Nephron (organoid): ENCODE results near the gene NHLH1.

Source experiments
- H3K27ac Mint-ChIP-seq, 3 experiments: 2 replicates each; pipeline ENCODE4 v1.8.0; 2020; ENCODE audit warnings: mixed read lengths in 3 of 3, mild to moderate bottlenecking in 2 of 3, moderate library complexity in 1 of 3
- H3K27me3 Mint-ChIP-seq: 2 replicates; pipeline ENCODE4 v1.8.0; 2021; ENCODE audit warnings: low read depth, mild to moderate bottlenecking, moderate library complexity, mixed read lengths
- H3K36me3 Mint-ChIP-seq: 2 replicates; pipeline ENCODE4 v1.8.0; 2020; ENCODE audit warnings: low read depth, mixed read lengths
- H3K4me1 Mint-ChIP-seq: 2 replicates; pipeline ENCODE4 v1.8.0; 2020; ENCODE audit warnings: mixed read lengths
- H3K4me3 Mint-ChIP-seq, 3 experiments: 2 replicates each; pipeline ENCODE4 v1.8.0; 2020; ENCODE audit warnings: mild to moderate bottlenecking in 3 of 3, mixed read lengths in 3 of 3, moderate library complexity in 2 of 3
- H3K9me3 Mint-ChIP-seq: 2 replicates; pipeline ENCODE4 v1.8.0; 2020; ENCODE audit warnings: mixed read lengths
- TF ChIP-seq, protein P1 (sequence below), 3 experiments: fragments of 200-600 bp; sonication (generic); IDR thresholded peaks; one replicate each; pipeline ENCODE4 v1.5.0; 2021; ENCODE audit warnings: antibody characterized with exemption in 3 of 3; ENCODE audit not compliant: unreplicated experiment in 3 of 3

NHLH1 gene

GRCh38 chr1:160366731-160367515 is at the start of gene NHLH1:
TSS of gene NHLH1 (plus strand) at chr1:160367071. CDS start at chr1:160370732, 3,661 bp downstream.
- TF ChIP-seq, protein P1, sequence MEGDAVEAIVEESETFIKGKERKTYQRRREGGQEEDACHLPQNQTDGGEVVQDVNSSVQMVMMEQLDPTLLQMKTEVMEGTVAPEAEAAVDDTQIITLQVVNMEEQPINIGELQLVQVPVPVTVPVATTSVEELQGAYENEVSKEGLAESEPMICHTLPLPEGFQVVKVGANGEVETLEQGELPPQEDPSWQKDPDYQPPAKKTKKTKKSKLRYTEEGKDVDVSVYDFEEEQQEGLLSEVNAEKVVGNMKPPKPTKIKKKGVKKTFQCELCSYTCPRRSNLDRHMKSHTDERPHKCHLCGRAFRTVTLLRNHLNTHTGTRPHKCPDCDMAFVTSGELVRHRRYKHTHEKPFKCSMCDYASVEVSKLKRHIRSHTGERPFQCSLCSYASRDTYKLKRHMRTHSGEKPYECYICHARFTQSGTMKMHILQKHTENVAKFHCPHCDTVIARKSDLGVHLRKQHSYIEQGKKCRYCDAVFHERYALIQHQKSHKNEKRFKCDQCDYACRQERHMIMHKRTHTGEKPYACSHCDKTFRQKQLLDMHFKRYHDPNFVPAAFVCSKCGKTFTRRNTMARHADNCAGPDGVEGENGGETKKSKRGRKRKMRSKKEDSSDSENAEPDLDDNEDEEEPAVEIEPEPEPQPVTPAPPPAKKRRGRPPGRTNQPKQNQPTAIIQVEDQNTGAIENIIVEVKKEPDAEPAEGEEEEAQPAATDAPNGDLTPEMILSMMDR (IDR thresholded peaks at IDR 0.05; ENCODE audit: unreplicated experiment in 3 of 3): no peak
- no peaks in the 10 kb centered on the region for H3K9me3 Mint-ChIP-seq
- H3K36me3 Mint-ChIP-seq: no peaks in the 10 kb centered on the region
- peaks cover 31% of the 10 kb centered on the region for H3K4me1 Mint-ChIP-seq
- H3K27me3 Mint-ChIP-seq: peaks cover 8% of the 10 kb centered on the region
- H3K4me3 Mint-ChIP-seq: no peak within 1 kb of the TSS
- peak within 1 kb of the TSS in 1 of 3 experiments; percentile 18 for H3K27ac Mint-ChIP-seq

GRCh38 chr1:160322831-160323230 is 44.0 kb upstream of the NHLH1 start:
- peaks cover 5% of the 10 kb centered on the region for H3K4me1 Mint-ChIP-seq
- TF ChIP-seq, protein P1 (IDR thresholded peaks at IDR 0.05; ENCODE audit: unreplicated experiment in 3 of 3): no peak
- H3K27me3 Mint-ChIP-seq: no peaks in the 10 kb centered on the region
- H3K4me3 Mint-ChIP-seq: no peak overlapping the region
- no peak overlapping the region for H3K27ac Mint-ChIP-seq
- H3K9me3 Mint-ChIP-seq: no peaks in the 10 kb centered on the region
- peaks cover 77% of the 10 kb centered on the region for H3K36me3 Mint-ChIP-seq

DNA sequence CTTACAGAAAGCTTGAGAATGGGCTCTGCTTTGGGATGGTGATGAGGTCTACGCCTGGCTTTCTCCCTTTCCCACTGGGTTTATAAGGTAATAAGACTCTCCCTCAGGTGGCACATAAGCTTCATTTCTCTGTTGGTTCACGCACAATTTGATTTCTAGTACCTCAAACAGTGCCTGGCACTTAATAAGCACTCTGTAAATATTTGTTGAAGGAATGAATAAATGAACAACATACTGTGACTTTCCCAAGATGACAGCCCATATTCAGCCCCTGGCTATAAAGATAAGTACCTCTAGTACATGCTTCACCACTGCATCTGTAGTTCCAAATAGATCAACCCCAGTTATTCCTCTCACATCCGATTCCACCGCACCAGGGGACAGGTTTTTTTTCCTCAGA is 41.6 kb upstream of the NHLH1 start:
- peaks cover 11% of the 10 kb centered on the region for H3K4me1 Mint-ChIP-seq
- no peaks in the 10 kb centered on the region for H3K27me3 Mint-ChIP-seq
- no peak overlapping the region for H3K27ac Mint-ChIP-seq
- TF ChIP-seq, protein P1 (IDR thresholded peaks at IDR 0.05; ENCODE audit: unreplicated experiment in 3 of 3): no peak
- H3K9me3 Mint-ChIP-seq: no peaks in the 10 kb centered on the region
- H3K4me3 Mint-ChIP-seq: no peak overlapping the region
- H3K36me3 Mint-ChIP-seq: peaks cover 71% of the 10 kb centered on the region

DNA sequence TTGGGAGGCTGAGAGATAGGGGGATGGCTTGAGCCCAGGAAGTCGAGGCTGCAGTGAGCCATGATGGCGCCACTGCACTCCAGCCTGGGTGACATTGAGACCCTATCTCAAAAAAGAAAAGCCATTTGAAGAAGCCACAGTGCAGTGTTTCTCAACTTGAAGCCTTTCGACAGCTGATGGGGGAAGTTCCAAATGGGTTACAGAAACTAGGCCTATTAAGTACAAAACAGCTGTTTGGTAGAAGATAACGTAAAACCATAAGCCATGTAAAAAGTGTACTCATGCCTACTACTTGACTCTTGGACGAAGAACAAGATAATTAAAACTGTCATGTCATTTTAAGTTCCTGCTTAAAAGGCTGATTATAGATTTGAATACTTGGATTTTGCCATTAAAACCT is 40.5 kb upstream of the NHLH1 start:
- Mint-ChIP-seq H3K4me3 (no peak overlapping the region), H3K9me3 (no peaks in the 10 kb centered on the region), H3K4me1 (peaks cover 11% of the 10 kb centered on the region), H3K27me3 (no peaks in the 10 kb centered on the region), H3K27ac (peak overlapping the region in 2 of 3 experiments; percentile 30 to 50), H3K36me3 (peaks cover 71% of the 10 kb centered on the region)
- TF ChIP-seq, protein P1 (IDR thresholded peaks at IDR 0.05; ENCODE audit: unreplicated experiment in 3 of 3): no peak

DNA sequence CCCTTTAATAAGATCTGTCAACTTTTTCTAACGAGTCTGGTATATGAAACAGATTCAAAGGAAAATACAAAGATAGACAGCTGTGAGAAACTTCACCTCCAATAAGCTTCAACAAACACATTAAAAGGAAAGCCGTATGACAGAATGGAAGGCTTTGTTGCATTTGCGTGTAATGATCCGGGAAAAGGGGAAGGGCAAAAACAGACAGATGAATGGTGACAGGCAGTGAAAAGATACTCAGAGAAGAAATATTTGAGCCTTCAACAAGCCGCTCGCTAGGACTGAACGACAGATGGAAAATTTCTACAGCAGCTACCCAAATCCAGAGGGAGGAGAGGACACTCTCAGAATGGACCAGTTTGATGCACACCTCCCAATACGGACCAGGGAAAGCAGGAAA is 38.7 kb upstream of the NHLH1 start:
- Mint-ChIP-seq H3K27me3 (no peaks in the 10 kb centered on the region), H3K4me1 (peaks cover 11% of the 10 kb centered on the region), H3K36me3 (peaks cover 69% of the 10 kb centered on the region), H3K4me3 (no peak overlapping the region), H3K9me3 (no peaks in the 10 kb centered on the region), H3K27ac (no peak overlapping the region)
- TF ChIP-seq, protein P1 (IDR thresholded peaks at IDR 0.05; ENCODE audit: unreplicated experiment in 3 of 3): no peak

- no peak overlapping the region for H3K4me3 Mint-ChIP-seq
- no peak overlapping the region for H3K27ac Mint-ChIP-seq
- no peaks in the 10 kb centered on the region for H3K9me3 Mint-ChIP-seq
- TF ChIP-seq, protein P1 (IDR thresholded peaks at IDR 0.05; ENCODE audit: unreplicated experiment in 3 of 3): no peak
- peaks cover 11% of the 10 kb centered on the region for H3K4me1 Mint-ChIP-seq
- H3K36me3 Mint-ChIP-seq: peaks cover 66% of the 10 kb centered on the region
- H3K27me3 Mint-ChIP-seq: no peaks in the 10 kb centered on the region
Observed at GRCh38 chr1:160330119-160330518, 36.8 kb upstream of the NHLH1 start.
